ENCODE measurements around the gene HOXB5. TPM values are rescaled to one million over a fixed set of nuclear protein-coding genes. Genes with fewer than 3 reads are reported as not detected.

Gene HOXB5
- total RNA-seq, 1 experiment from 2014 or later, result not detected

DNA sequence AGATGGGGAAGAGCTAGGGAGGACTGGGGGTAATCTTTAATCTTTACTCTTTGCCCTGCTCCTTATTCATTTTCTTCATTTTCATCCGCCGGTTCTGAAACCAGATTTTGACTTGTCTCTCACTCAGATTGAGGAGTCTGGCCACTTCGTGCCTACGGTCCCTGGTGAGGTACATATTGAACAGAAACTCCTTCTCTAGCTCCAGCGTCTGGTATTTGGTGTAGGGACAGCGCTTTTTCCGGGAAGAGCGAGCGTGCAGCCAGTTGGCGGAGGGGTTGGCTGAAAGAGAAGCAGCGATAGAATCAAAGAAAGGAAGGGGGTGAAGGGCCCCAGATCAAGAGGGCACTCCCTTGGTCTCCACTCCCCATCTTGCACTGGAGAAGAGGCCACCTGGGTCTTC, 29.3 kb upstream of the HOXB5 start:
- TF ChIP-seq, protein P1, sequence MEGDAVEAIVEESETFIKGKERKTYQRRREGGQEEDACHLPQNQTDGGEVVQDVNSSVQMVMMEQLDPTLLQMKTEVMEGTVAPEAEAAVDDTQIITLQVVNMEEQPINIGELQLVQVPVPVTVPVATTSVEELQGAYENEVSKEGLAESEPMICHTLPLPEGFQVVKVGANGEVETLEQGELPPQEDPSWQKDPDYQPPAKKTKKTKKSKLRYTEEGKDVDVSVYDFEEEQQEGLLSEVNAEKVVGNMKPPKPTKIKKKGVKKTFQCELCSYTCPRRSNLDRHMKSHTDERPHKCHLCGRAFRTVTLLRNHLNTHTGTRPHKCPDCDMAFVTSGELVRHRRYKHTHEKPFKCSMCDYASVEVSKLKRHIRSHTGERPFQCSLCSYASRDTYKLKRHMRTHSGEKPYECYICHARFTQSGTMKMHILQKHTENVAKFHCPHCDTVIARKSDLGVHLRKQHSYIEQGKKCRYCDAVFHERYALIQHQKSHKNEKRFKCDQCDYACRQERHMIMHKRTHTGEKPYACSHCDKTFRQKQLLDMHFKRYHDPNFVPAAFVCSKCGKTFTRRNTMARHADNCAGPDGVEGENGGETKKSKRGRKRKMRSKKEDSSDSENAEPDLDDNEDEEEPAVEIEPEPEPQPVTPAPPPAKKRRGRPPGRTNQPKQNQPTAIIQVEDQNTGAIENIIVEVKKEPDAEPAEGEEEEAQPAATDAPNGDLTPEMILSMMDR (IDR thresholded peaks at IDR 0.05; ENCODE audit: insufficient read depth in 1 of 2, low read depth in 1 of 2, low read length in 1 of 2, severe bottlenecking in 1 of 2, unreplicated experiment in 1 of 2), result no peak
- Histone ChIP-seq H3K9me3 (no peaks in the 10 kb centered on the region), H3K4me1 (peaks cover 16% of the 10 kb centered on the region), H3K36me3 (ENCODE audit: control insufficient read depth, insufficient read depth, low read length) (no peaks in the 10 kb centered on the region), H3K4me3 (ENCODE audit: low read depth, low read length) (no peak overlapping the region), H3K27me3 (replicated peaks; ENCODE audit: control insufficient read depth, insufficient read depth, low read length) (peaks cover 36% of the 10 kb centered on the region)
- Mint-ChIP-seq H3K9me3 (ENCODE audit: unreplicated experiment) (no peaks in the 10 kb centered on the region), H3K27ac (ENCODE audit: unreplicated experiment) (no peak overlapping the region), H3K4me3 (ENCODE audit: unreplicated experiment) (no peak overlapping the region), H3K4me1 (ENCODE audit: low read depth, unreplicated experiment) (peaks cover 24% of the 10 kb centered on the region), H3K36me3 (ENCODE audit: insufficient read depth, unreplicated experiment) (peaks cover 7% of the 10 kb centered on the region), H3K27me3 (ENCODE audit: insufficient read depth, unreplicated experiment) (peaks cover 63% of the 10 kb centered on the region)
- intact Hi-C loops (cut with micrococcal nuclease; ENCODE audit: unreplicated experiment), result no loop called here
- ChIA-PET CTCF (interaction anchor here (0.6 to 2.2 kb wide), 4 partner anchors 10 to 299 kb away, joined by 3 to 9 read pairs (median 3); no protein-coding TSS in a partner anchor), POLR2A (no interaction called here)
- no peak for DNase-seq
- BruUV-seq (replicated peaks), result no TSS peak

- Mint-ChIP-seq H3K36me3 (ENCODE audit: insufficient read depth, unreplicated experiment) (peaks cover 7% of the 10 kb centered on the region), H3K9me3 (ENCODE audit: unreplicated experiment) (no peaks in the 10 kb centered on the region), H3K4me3 (ENCODE audit: unreplicated experiment) (no peak overlapping the region), H3K27me3 (ENCODE audit: insufficient read depth, unreplicated experiment) (peaks cover 64% of the 10 kb centered on the region), H3K4me1 (ENCODE audit: low read depth, unreplicated experiment) (peaks cover 34% of the 10 kb centered on the region), H3K27ac (ENCODE audit: unreplicated experiment) (no peak overlapping the region)
- peaks cover 12% of the 10 kb centered on the region for H3K4me1 ChIP-seq
- CTCF ChIA-PET, result interaction anchor here (0.6 to 2.2 kb wide), 5 partner anchors 9 to 314 kb away, joined by 3 to 9 read pairs (median 4); no protein-coding TSS in a partner anchor
- TF ChIP-seq, protein P1 (IDR thresholded peaks at IDR 0.05; ENCODE audit: insufficient read depth in 1 of 2, low read depth in 1 of 2, low read length in 1 of 2, severe bottlenecking in 1 of 2, unreplicated experiment in 1 of 2), result no peak
- intact Hi-C loops (cut with micrococcal nuclease; ENCODE audit: unreplicated experiment), result no loop called here
- POLR2A ChIA-PET, result no interaction called here
- peaks cover 29% of the 10 kb centered on the region for H3K27me3 ChIP-seq (replicated peaks; ENCODE audit: control insufficient read depth, insufficient read depth, low read length)
- DNase-seq, result no peak
- H3K36me3 ChIP-seq (ENCODE audit: control insufficient read depth, insufficient read depth, low read length), result no peaks in the 10 kb centered on the region
- BruUV-seq (replicated peaks), result no TSS peak
- no peaks in the 10 kb centered on the region for H3K9me3 ChIP-seq
- no peak overlapping the region for H3K4me3 ChIP-seq (ENCODE audit: low read depth, low read length)
Measured at GRCh38 chr17:48621410-48622392, 28.1 kb upstream of the HOXB5 start.

DNA sequence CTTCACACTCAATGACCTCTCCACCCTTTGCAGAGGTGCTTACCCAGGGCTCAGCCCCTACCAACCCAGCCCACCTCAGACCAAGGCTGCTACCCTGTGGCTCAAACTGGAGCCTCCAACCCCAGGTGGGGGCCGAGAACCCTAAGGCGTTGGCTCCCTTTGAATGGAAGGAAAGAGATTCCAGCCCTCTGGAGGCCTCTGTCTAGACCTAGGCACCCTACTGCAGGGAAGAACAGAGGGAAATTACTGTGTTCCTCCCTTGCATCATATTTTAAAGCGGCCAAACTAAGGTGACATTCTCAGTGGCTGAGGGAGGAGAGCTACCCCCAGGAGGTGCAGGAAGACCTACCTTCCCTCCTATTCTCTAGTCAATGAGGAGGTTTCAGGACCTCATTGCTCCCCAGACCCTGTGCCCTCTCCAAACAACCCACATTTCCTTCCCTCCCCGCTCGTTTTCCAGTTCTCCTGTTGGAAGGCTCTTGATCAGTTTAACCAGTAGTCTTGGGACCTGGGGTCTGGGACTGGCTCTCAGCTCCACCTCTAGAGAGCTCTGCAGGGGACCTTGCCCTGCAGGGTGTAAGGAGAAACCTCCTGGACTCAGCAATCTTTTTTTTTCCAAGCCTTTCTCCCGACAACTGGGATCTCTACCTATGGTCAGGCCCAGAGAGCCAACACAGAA, 27.0 kb upstream of the HOXB5 start:
- H3K4me1 Mint-ChIP-seq (ENCODE audit: low read depth, unreplicated experiment), result peaks cover 31% of the 10 kb centered on the region
- Histone ChIP-seq H3K4me3 (ENCODE audit: low read depth, low read length) (no peak overlapping the region), H3K9me3 (no peaks in the 10 kb centered on the region), H3K36me3 (ENCODE audit: control insufficient read depth, insufficient read depth, low read length) (no peaks in the 10 kb centered on the region), H3K4me1 (peaks cover 9% of the 10 kb centered on the region), H3K27me3 (replicated peaks; ENCODE audit: control insufficient read depth, insufficient read depth, low read length) (peaks cover 34% of the 10 kb centered on the region)
- ChIA-PET CTCF (interaction anchor here (1.9 to 2.2 kb wide), 2 partner anchors 8 to 313 kb away, joined by 4 to 9 read pairs; no protein-coding TSS in a partner anchor), POLR2A (no interaction called here)
- no peaks in the 10 kb centered on the region for H3K9me3 Mint-ChIP-seq (ENCODE audit: unreplicated experiment)
- H3K27me3 Mint-ChIP-seq (ENCODE audit: insufficient read depth, unreplicated experiment), result peaks cover 67% of the 10 kb centered on the region
- H3K27ac Mint-ChIP-seq (ENCODE audit: unreplicated experiment), result no peak overlapping the region
- intact Hi-C loops (cut with micrococcal nuclease; ENCODE audit: unreplicated experiment), result no loop called here
- no TSS peak for BruUV-seq (replicated peaks)
- DNase-seq, result no peak
- peaks cover 7% of the 10 kb centered on the region for H3K36me3 Mint-ChIP-seq (ENCODE audit: insufficient read depth, unreplicated experiment)
- H3K4me3 Mint-ChIP-seq (ENCODE audit: unreplicated experiment), result no peak overlapping the region
- TF ChIP-seq, protein P1 (IDR thresholded peaks at IDR 0.05; ENCODE audit: insufficient read depth in 1 of 2, low read depth in 1 of 2, low read length in 1 of 2, severe bottlenecking in 1 of 2, unreplicated experiment in 1 of 2), result no peak

Measured in Caco-2 (cell line).